ENCODE data around the gene SLC35G3. TPM values are rescaled to one million over a fixed set of nuclear protein-coding genes. Genes with fewer than 3 reads are reported as not detected.

The SLC35G3 gene
- total and polyA plus RNA-seq, 2 experiments from 2014 or later, result not detected

DNA sequence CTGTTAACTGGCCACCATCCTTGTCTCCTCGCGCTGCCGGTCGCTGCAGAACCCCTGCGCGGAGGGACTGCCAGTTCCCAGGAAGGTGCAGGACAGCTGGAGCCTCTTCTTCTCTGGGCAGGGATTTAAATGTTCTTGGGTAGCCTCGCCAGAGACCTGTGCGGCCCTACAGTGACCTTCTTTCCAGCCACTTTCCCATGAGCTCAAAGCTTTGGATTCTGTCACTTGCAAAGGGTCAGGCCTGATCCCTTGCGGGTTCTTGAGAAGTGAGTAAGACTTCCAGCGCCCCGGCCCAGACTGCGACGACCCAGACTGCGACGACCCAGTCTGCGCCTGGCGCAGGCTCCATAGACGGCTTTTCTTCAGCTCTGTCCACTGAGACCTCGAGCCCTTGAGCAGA lies 47.3 kb upstream of the SLC35G3 start:
- H3K27me3 ChIP-seq (ENCODE audit: insufficient read depth), result peaks cover 11% of the 10 kb centered on the region; the same call in 1 of the 2 replicates
- ATAC-seq, result no peak
- no peak overlapping the region for H3K27ac ChIP-seq (ENCODE audit: low read depth)
- peaks cover 7% of the 10 kb centered on the region; the same call in 1 of the 2 replicates for H3F3A ChIP-seq (replicated peaks; ENCODE audit: low read depth)
- H3K79me2 ChIP-seq (replicated peaks; ENCODE audit: insufficient read depth), result no peaks in the 10 kb centered on the region
- H3K4me3 ChIP-seq, result peak overlapping the region; percentile 88
- no peaks in the 10 kb centered on the region for H4K20me1 ChIP-seq (replicated peaks; ENCODE audit: insufficient read depth)
- Mint-ChIP-seq H3K27ac (no peak overlapping the region), H3K9me3 (no peaks in the 10 kb centered on the region), H3K27me3 (ENCODE audit: insufficient read depth, low read depth, poor library complexity) (peaks cover 12% of the 10 kb centered on the region), H3K4me1 (peaks cover 22% of the 10 kb centered on the region), H3K4me3 (peak overlapping the region; percentile 94), H3K36me3 (ENCODE audit: low read depth) (no peaks in the 10 kb centered on the region)
- peaks cover 19% of the 10 kb centered on the region; the same call in 1 of the 2 replicates for H3K4me1 ChIP-seq (ENCODE audit: insufficient read depth)
- peak; percentile 15 for DNase-seq (ENCODE audit: low spot score)
- no peaks in the 10 kb centered on the region for H3K36me3 ChIP-seq (ENCODE audit: insufficient read depth)
- H3K4me2 ChIP-seq, result peak overlapping the region; percentile 95
- H3K9me2 ChIP-seq (ENCODE audit: insufficient read depth), result no peaks in the 10 kb centered on the region
- TF ChIP-seq ZNF331 (CRISPR knock-in tag; IDR thresholded peaks at IDR 0.05; ENCODE audit: low read depth) (no peak), STAT1 (IDR thresholded peaks at IDR 0.05; ENCODE audit: unreplicated experiment) (no peak), ZNF114 (CRISPR knock-in tag; IDR thresholded peaks at IDR 0.05) (no peak), JUNB (IDR thresholded peaks at IDR 0.05; ENCODE audit: unreplicated experiment) (no peak), NANOG (IDR thresholded peaks at IDR 0.05; ENCODE audit: borderline replicate concordance) (no peak), ETS1 (IDR thresholded peaks at IDR 0.05) (no peak), POLR2AphosphoS5 (IDR thresholded peaks at IDR 0.05; ENCODE audit: low read depth) (no peak)
- TF ChIP-seq, protein P1, sequence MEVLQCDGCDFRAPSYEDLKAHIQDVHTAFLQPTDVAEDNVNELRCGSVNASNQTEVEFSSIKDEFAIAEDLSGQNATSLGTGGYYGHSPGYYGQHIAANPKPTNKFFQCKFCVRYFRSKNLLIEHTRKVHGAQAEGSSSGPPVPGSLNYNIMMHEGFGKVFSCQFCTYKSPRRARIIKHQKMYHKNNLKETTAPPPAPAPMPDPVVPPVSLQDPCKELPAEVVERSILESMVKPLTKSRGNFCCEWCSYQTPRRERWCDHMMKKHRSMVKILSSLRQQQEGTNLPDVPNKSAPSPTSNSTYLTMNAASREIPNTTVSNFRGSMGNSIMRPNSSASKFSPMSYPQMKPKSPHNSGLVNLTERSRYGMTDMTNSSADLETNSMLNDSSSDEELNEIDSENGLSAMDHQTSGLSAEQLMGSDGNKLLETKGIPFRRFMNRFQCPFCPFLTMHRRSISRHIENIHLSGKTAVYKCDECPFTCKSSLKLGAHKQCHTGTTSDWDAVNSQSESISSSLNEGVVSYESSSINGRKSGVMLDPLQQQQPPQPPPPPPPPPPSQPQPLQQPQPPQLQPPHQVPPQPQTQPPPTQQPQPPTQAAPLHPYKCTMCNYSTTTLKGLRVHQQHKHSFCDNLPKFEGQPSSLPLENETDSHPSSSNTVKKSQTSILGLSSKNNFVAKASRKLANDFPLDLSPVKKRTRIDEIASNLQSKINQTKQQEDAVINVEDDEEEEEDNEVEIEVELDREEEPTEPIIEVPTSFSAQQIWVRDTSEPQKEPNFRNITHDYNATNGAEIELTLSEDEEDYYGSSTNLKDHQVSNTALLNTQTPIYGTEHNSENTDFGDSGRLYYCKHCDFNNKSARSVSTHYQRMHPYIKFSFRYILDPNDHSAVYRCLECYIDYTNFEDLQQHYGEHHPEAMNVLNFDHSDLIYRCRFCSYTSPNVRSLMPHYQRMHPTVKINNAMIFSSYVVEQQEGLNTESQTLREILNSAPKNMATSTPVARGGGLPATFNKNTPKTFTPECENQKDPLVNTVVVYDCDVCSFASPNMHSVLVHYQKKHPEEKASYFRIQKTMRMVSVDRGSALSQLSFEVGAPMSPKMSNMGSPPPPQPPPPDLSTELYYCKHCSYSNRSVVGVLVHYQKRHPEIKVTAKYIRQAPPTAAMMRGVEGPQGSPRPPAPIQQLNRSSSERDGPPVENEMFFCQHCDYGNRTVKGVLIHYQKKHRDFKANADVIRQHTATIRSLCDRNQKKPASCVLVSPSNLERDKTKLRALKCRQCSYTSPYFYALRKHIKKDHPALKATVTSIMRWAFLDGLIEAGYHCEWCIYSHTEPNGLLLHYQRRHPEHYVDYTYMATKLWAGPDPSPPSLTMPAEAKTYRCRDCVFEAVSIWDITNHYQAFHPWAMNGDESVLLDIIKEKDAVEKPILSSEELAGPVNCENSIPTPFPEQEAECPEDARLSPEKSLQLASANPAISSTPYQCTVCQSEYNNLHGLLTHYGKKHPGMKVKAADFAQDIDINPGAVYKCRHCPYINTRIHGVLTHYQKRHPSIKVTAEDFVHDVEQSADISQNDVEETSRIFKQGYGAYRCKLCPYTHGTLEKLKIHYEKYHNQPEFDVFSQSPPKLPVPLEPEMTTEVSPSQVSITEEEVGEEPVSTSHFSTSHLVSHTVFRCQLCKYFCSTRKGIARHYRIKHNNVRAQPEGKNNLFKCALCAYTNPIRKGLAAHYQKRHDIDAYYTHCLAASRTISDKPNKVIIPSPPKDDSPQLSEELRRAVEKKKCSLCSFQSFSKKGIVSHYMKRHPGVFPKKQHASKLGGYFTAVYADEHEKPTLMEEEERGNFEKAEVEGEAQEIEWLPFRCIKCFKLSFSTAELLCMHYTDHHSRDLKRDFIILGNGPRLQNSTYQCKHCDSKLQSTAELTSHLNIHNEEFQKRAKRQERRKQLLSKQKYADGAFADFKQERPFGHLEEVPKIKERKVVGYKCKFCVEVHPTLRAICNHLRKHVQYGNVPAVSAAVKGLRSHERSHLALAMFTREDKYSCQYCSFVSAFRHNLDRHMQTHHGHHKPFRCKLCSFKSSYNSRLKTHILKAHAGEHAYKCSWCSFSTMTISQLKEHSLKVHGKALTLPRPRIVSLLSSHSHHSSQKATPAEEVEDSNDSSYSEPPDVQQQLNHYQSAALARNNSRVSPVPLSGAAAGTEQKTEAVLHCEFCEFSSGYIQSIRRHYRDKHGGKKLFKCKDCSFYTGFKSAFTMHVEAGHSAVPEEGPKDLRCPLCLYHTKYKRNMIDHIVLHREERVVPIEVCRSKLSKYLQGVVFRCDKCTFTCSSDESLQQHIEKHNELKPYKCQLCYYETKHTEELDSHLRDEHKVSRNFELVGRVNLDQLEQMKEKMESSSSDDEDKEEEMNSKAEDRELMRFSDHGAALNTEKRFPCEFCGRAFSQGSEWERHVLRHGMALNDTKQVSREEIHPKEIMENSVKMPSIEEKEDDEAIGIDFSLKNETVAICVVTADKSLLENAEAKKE (CRISPR knock-in tag; IDR thresholded peaks at IDR 0.05), result no peak
- TF ChIP-seq, protein P2, sequence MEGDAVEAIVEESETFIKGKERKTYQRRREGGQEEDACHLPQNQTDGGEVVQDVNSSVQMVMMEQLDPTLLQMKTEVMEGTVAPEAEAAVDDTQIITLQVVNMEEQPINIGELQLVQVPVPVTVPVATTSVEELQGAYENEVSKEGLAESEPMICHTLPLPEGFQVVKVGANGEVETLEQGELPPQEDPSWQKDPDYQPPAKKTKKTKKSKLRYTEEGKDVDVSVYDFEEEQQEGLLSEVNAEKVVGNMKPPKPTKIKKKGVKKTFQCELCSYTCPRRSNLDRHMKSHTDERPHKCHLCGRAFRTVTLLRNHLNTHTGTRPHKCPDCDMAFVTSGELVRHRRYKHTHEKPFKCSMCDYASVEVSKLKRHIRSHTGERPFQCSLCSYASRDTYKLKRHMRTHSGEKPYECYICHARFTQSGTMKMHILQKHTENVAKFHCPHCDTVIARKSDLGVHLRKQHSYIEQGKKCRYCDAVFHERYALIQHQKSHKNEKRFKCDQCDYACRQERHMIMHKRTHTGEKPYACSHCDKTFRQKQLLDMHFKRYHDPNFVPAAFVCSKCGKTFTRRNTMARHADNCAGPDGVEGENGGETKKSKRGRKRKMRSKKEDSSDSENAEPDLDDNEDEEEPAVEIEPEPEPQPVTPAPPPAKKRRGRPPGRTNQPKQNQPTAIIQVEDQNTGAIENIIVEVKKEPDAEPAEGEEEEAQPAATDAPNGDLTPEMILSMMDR (conservative IDR thresholded peaks at IDR 0.05; ENCODE audit: low read depth in 2 of 2), result no peak
- H2AFZ ChIP-seq, result peak overlapping the region; percentile 88
